Activated T-cell treated with anti-CD3 and anti-CD28 coated beads, Interleukin-2, amount 50 U/mL, for 48 hours (primary cell): ENCODE data around the gene CACNA2D3.
"Not testable (repeated sequence)": the region's sequence is repeated elsewhere in the genome, so short reads cannot be mapped to it uniquely, and the experiment has no call there.

ENCODE experiments used
- DNase-seq, 2 experiments: peaks; one replicate each; pipeline ENCODE4 v3.0.0-alpha.2; 2020

The CACNA2D3 gene

GRCh38 chr3:55069950-55070349, 947.6 kb downstream of the CACNA2D3 start:
- DNase-seq: no peak

- no peak for DNase-seq
Measured at GRCh38 chr3:55074796-55075195, 952.4 kb downstream of the CACNA2D3 start.

- no peak for DNase-seq
Measured at GRCh38 chr3:55075846-55076245, 953.5 kb downstream of the CACNA2D3 start.

GRCh38 chr3:55077726-55078125, 955.4 kb downstream of the CACNA2D3 start:
- no peak for DNase-seq

- DNase-seq: no peak
Measured at GRCh38 chr3:55078876-55079275, 956.5 kb downstream of the CACNA2D3 start.

- no peak for DNase-seq
Measured at GRCh38 chr3:55085231-55085630, 962.9 kb downstream of the CACNA2D3 start.

GRCh38 chr3:55089211-55089610, 966.9 kb downstream of the CACNA2D3 start:
- no peak for DNase-seq

GRCh38 chr3:55090291-55090690, 967.9 kb downstream of the CACNA2D3 start:
- DNase-seq: no peak

GRCh38 chr3:55090746-55091145, 968.4 kb downstream of the CACNA2D3 start:
- DNase-seq: no peak

GRCh38 chr3:55091381-55092225, 969.3 kb downstream of the CACNA2D3 start:
- DNase-seq: no peak

GRCh38 chr3:55094676-55095075, 972.3 kb downstream of the CACNA2D3 start:
- no peak for DNase-seq

- DNase-seq: no peak
Measured at GRCh38 chr3:55097441-55097840, 975.1 kb downstream of the CACNA2D3 start.

- DNase-seq: no peak
Measured at GRCh38 chr3:55105647-55106046, 983.3 kb downstream of the CACNA2D3 start.

GRCh38 chr3:55107187-55107586, 984.8 kb downstream of the CACNA2D3 start:
- DNase-seq: no peak

- not testable (repeated sequence) for DNase-seq
Measured at GRCh38 chr3:55111906-55112305, 989.6 kb downstream of the CACNA2D3 start.

GRCh38 chr3:55118451-55118850, 996.1 kb downstream of the CACNA2D3 start:
- no peak for DNase-seq

- DNase-seq: no peak
Measured at GRCh38 chr3:55119268-55119667, 996.9 kb downstream of the CACNA2D3 start.

- DNase-seq: no peak
Measured at GRCh38 chr3:55122312-55122711, 1000.0 kb downstream of the CACNA2D3 start.
